M059J (cell line): ENCODE measurements around the gene LY6G5B. TPM values are rescaled to one million over a fixed set of nuclear protein-coding genes. Genes with fewer than 3 reads are reported as not detected.

ENCODE experiments used
- DNase-seq: peaks from one replicate; pipeline ENCODE4 v3.0.0-alpha.2; 2012; ENCODE audit warnings: low read depth
- total RNA-seq: library from RNA; depleted of rRNA; stranded (reverse); fragments of >200 nt; shearing (Covaris generic); gene quantifications from 2 replicates; pipeline ENCODE4 v1.2.3, GENCODE V29; 2014

The LY6G5B gene
- total RNA-seq, 1 experiment from 2014 or later, result 1.1 TPM

GRCh38 chr6:31662124-31662723, 7.6 kb upstream of the LY6G5B start:
- DNase-seq, result no peak

GRCh38 chr6:31663126-31663960, 6.4 kb upstream of the LY6G5B start:
- DNase-seq, result no peak

GRCh38 chr6:31663961-31664789, 5.6 kb upstream of the LY6G5B start:
- peak; percentile 95 for DNase-seq

- peak; percentile 99 for DNase-seq
Measured at GRCh38 chr6:31664790-31665500, 4.8 kb upstream of the LY6G5B start, which contains the start of gene GPANK1. GPANK1 (minus strand) TSS chr6:31664997; CDS start chr6:31664478, 519 bp downstream.

GRCh38 chr6:31665501-31666336, 4.1 kb upstream of the LY6G5B start, which contains the start of gene CSNK2B:
CSNK2B (plus strand) TSS chr6:31666080; CDS start chr6:31666832, 752 bp downstream.
- DNase-seq, result peak; percentile 100

GRCh38 chr6:31666337-31666965, 3.3 kb upstream of the LY6G5B start:
- peak; percentile 33 for DNase-seq

- DNase-seq, result no peak
Measured at GRCh38 chr6:31676322-31676903, 6.6 kb downstream of the LY6G5B start.

- no peak for DNase-seq
Measured at GRCh38 chr6:31676904-31677303, 7.1 kb downstream of the LY6G5B start.

GRCh38 chr6:31677955-31678354, 8.2 kb downstream of the LY6G5B start:
- DNase-seq, result no peak

- peak; percentile 93 for DNase-seq
Measured at GRCh38 chr6:31680226-31681134, 10.7 kb downstream of the LY6G5B start, which contains the start of gene LY6G5C. LY6G5C (minus strand) TSS chr6:31681067; CDS start chr6:31680373, 694 bp downstream.

- peak; percentile 67 for DNase-seq
Measured at GRCh38 chr6:31681135-31681671, 11.4 kb downstream of the LY6G5B start.

GRCh38 chr6:31683591-31683990, 13.8 kb downstream of the LY6G5B start:
- DNase-seq, result no peak

GRCh38 chr6:31686483-31686882, 16.7 kb downstream of the LY6G5B start:
- no peak for DNase-seq

- no peak for DNase-seq
Measured at GRCh38 chr6:31687321-31687720, 17.5 kb downstream of the LY6G5B start.

GRCh38 chr6:31687860-31688693, 18.3 kb downstream of the LY6G5B start:
- DNase-seq, result no peak

GRCh38 chr6:31689249-31690110, 19.7 kb downstream of the LY6G5B start:
- no peak for DNase-seq
